CD4-positive, alpha-beta T cell treated with Interferon gamma for 1 hour (primary cell): ENCODE results near the gene NME7.
"Not testable (repeated sequence)": the region's sequence is repeated elsewhere in the genome, so short reads cannot be mapped to it uniquely, and the experiment has no call there.

Experiments used
- DNase-seq: peaks from one replicate; pipeline ENCODE4 v3.0.0-alpha.2; 2020

The NME7 gene

DNA sequence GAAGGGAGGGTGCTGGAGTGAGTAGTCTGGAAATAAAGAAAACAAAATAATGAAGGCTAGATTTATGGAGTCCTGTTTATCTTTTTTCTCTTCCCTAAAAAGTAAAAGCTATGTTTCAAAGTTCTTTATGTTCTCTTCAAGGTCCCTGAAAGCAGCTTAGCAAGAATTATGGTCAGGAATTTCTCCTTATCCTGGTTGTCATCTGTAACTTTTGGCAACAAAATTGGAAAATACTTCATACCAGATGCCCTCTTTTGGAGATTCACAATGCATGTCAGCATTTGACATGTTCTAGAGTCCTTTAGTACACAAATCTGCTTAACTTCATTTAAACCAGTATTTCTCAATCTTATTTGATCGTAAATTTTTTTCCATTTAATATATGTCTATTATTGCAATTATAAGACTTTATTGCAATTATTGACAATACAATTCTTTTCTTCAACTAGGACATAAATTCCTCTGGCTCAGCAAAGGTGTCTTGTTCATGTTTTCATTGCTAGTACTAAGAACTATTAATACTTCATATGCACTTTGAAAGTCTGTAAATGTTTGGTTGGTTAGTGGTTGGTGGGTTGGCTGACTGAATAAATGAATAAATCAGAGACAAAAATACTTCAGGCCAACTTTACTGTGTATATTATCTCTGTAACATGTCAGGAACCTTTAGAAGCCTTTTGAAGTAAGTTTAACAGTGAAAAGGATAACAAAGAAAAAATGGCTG lies 159.6 kb downstream of the NME7 start:
- no peak for DNase-seq

DNA sequence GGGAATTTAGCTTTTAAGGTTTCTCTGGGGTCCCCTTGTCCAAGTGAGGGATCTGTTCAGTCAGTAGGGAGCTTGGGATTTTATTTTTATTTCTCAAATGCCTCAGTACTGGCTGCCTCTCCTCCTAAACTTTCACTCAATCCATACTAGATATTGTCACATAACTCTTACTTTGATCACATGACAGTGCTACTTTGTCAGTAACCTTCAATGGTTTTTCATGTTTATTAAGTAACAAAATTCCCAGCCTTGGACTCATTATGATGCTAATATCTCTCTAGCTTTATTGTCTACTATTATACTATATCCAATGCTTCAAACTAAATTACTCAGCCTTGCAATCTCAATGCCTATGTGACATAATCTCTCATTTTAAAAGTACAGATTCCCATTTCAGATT lies 163.4 kb downstream of the NME7 start:
- no peak for DNase-seq

DNA sequence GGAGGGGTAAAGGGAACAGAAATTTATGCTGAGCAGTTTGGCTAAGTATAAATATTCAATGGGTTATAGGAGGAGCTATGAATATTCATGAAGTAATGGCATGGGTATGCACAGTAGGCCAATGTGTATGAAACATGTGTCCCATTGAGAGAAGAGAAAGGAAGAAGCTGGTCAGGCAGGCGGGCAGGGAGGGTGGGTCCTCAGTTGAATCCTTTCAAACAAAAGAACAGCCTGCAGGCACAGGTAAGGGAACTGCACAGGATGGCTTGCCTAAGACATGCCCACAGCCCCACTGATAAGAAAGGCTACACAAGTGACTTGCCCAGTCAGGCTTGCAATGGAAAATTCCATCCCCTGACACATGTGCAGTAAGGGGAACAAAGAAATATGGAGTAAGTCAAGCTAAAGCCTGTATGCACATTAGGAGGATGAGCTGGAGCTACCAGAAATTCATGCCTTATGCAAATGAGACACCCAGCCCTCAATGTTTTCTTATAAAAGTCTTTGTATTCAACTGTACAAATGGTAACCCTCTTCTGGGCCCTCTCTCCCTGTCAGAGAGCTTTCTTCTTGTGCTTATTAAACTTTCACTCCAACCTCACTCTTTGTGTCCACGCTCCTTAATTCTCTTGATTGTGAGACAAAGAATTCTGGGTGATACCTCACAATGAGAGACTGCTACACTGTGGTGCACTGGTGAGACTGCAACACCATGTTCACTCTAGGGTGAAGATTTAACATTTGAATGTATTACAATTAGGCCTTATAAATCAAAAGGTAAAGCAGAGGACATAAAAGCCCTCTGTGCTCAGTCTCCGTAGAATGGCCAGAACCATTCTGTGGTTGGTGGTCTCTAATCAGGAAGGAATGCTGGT lies 164.6 kb downstream of the NME7 start:
- no peak for DNase-seq

DNA sequence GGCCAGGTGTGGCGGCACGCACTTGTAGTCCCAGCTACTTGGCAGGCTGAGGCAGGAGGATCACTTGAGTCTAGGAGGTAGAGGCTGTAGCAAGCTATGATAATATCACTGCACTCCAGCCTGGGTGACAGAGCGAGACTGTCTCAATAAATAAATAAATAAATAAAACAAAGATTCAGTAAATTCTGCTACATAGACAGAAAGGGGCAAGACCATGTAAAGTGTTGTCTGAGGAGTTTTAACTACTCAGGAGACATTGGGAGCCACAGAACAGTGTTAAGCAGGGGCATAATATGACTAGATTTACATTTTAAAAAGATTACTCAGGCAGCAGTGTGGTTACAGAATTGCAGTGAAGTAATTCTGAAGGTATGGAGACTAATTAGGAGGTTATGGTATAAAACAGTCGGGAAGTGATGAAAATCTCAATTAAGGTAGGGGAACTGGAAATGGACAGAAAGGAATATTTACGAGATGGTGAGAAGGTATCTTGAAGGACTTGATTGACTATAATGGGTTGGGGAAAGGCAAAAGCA lies 166.4 kb downstream of the NME7 start:
- DNase-seq: no peak

DNA sequence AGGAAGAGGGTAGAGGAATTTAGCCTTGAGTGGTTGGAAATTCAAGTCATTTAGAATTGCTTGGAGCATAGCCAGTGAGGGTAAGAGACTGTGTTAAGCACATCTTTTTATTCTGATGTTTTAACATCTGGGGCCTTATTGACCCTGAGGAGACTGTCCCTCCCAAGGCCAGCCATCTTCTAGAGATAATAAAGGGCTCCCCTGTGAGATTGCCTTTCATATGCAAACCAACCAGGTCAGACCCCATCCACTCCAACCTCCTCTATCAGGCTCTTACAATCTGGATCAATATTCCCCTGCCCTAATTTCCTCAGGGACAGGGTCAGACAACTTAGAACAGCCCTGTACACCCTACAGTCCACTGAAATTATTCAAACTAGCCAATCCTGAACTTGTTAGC lies 167.3 kb downstream of the NME7 start:
- DNase-seq: no peak

DNA sequence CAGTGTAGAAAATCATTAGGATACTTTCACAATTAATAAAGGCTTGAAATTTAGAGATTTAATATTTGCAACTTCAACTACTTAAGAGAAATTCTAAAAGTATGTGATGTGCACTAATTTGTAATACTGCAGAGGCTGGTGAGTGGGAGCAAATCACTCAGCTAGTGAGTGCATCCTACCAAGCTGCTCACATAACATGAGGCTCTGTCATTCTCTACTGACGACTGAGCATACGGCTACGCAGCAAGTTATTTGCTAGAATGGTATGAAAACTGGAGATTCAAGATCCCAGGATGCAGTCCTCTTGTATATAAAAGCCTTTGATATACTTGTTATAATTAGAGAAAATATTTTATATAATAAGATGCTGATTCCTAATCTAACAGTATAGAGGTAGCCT lies 171.0 kb downstream of the NME7 start:
- DNase-seq: no peak

DNA sequence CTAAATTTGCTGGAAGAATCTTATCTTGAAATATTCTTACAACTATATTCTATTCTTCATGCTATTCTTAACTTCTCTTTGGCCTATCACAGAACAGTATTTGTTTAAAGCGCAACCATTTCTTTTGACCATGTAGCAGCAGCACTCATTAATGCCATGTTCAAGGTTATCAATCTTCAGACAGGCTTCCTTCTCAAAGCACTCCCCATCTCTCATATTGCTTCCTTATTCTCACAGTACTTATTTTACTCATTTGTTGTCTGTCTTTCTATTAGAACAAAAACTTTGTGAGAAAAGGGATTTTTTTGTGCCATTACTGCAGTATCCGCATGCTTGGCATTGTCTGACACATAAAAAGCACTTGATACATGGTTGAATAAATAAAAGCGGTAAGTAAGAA lies 171.4 kb downstream of the NME7 start:
- DNase-seq: no peak

DNA sequence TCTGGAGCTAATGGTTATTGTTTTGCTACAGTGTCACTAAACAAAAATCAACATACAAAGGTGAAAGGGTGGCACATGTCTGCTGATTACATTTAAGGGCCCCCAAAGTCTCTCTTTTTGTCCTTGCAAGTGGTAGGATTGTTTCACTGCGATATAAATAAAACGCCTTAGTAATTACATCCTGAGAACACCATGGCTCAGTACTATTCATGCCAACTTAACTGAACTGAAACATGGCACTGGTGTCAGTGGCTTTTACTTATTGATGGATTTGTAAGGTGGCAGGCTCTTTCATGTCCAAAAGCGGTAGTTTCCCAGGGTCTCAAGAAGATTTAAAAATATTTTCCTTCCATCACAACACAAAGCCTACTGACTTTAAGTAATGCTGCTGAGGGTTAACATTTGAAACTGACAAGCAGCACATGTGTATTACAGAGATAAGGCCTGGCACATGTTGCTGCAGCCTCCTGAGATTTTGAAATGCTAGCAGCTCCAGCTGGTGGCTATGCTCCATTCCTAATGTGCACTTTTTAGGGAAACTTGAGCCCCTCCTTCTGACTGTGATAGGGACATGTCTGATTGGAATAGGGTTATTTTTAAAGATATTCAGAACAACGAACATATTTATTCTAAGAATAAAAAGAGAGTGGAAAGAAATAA lies 174.3 kb downstream of the NME7 start:
- no peak for DNase-seq

DNA sequence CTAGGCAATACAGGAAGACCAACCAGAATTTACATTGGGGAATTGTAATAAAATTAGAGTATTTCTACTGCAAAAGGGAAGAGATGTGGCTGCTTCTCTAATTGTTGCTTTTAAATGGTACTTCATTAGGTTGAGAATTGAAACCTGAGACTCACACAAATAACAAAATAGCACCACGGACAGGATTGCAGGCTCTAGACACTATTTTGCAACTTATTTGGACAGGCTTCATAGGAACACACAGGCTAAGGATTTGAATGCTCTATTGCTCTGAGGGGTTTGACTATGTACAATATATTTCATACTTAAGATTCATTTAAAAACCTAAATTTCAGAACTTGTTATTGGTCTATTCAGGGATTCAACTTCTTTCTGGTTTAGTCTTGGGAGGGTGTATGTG lies 181.5 kb downstream of the NME7 start:
- no peak for DNase-seq

DNA sequence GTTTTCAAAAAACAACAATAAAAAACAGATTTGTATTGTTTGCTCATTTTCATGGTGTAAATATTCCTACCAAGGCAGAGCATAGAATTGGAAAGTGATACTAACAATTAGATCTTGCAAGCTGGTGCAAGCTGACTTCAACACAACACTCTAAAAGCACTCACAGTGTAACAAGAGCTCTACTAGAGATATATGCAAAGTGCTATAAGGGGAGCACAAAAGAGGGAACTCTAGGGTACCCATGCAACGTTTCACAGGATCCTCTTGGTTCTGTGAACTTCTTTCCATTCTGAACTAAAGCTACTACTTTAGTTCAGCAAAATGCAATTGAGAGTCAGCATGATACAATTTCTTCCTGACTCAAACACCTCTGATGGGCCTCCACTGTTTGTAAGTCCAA lies 182.8 kb downstream of the NME7 start:
- no peak for DNase-seq

DNA sequence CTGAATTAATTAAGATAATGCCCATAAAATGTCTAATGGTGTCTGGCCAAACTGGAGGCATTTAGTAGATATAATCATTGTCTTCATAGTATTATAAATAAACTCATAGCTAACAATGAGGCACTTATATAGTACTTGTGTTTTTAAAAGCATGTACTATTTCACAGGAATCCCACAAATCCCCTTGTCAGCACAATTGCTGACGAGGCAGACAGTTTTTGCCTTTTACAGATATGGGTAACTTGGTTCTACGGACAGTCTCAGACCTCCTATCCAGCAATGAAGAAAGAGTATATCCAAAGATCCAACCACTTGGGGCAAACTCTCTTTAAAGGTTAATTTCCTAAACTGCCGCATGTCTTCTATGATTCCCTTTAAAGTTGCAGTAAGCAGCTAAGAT lies 187.4 kb downstream of the NME7 start:
- DNase-seq: no peak

DNA sequence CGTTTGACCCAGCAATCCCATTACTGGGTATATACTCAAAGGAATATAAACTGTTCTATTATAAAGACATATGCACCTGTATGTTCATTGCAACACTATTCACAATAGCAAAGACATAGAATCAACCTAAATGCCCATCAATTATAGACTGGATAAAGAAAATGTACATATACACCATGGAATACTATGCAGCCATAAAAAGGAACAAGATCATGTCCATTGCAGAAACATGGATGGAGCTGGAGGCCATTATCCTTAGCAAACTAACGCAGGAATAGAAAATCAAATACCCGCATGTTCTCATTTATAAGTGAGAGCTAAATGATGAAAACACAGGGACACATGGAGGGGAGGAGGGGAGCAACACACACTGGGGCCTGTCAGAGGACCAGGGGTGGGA lies 188.2 kb downstream of the NME7 start:
- not testable (repeated sequence) for DNase-seq

DNA sequence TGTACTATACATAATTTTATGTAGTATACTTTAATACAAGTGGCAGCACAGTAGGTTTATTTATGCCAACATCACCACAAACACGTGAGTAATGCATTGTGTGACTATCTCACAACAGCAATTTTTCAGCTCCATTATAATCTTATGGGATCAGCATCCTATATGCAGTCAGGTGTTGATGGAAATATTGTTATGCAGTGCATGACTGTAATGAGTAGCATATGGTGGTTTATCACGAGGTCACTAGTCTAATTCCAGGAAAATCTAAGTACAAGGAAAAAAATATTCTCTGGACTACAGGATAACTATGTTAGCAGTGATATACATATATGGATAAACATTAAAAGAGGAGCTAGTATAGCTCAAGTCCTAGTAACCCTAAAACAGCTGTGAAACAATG lies 192.1 kb downstream of the NME7 start:
- no peak for DNase-seq

DNA sequence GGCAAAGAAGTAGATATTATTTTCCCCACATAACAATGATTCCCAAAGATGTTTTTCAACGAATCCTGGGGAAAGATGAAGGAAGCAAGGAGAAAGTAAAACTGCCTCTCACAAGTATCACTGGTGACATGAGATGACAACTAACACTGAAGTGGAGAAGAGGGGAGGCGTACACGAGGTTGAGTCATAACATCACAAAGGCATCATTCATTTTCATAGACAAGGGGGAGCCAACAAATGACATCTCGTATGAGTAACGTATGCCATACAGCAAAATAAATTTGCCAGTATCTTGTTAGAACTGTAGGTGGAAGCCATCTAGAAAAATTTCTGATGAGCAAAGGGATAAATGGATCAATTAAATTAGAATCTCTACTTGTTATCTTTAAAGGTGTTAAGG lies 204.5 kb downstream of the NME7 start:
- DNase-seq: no peak

DNA sequence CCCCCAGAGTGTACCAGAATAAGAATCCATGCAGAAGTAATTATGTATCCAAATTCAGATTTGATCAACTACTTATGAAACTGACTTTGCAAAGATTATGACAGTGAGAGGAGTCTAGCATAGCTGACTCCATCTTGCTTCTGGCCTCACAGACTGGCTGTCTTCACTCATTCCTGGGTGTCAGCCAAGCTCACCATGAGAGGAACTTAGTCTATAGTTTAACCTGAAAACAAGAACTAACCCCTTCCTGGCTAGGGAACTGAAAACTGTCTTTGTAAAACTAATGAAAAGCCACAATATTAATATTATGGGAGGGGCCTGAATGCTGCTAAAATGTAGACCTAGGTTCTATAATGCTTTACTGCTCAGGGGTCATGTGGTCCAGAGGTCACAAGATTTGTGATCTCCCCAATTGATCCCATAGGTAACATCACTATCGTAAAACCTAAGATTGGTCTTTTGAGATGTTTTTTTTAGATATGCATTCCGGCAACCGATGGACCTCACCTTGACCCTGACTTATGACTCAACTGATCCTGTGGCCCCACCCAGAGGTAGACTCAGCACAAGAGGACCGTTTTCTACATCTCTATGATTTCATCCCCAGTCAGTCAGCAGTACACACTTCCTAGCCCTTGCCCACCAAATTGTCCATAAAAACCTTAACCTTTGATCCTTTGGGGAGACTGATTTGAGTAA lies 206.0 kb downstream of the NME7 start:
- no peak for DNase-seq

DNA sequence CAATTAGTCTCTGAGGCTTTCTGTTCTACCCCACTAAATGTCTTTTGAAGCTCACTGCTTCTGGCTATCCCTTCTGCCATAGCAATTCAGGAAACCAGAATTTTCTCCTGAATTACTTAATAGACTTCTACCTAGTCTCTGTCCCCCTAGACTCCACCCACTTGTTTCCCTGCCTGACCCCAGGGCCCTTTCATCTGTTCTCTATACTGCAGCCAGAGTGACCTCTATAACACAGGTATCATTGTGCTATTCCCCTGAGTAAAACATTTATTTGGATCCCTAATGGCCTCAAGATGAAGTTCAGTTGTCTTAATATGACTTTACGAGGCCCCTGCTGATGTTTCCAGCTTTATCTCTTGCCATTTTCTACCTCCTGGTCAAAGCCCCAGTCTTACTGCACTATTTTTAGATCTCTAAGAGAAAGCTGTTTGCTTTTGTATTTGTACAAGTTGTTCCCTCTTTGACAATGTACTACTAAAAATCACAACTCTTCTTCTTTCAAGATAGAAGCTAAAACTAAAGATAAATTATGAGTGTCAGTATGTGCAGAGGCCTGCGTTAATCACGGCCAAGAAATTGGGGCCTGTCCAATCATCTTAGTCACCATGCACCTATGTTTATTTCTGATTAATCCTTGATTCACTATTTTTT lies 206.6 kb downstream of the NME7 start:
- no peak for DNase-seq

DNA sequence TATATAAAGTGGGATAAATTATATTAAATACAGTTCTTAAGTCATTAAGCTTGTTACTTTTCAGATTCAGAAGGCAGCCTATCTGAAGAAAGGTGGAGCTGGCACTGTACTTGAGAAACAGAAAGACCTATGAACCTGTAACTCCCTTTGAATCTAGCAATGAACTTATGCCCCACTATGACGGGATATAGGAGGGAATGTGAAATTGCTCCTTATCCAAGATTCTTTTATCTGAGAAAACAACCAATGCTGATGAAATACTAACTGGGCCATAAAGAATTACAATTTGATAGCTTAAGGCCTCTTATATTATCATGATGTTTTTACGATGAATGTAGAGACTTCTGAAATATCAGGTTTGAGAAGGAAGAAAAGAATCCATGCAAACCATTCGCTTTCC lies 211.0 kb downstream of the NME7 start:
- DNase-seq: no peak

DNA sequence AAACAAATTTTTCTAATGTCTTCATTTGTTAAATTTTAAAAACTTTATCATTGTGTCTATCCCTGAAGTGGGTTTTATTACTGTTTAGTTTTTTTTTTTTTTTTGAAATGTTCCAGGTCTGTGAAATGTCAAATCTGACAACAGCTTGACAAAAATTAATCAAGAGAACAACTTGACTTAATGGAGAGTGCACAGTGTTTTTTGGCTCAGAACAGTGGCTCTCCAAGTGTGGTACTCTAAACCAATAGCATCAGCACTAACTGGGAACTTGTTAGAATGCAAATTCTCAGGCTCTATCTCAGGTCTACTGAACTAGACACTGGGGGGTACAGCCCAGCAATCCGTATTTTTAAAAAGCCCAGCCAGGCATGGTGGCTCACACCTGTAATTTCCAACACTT lies 211.9 kb downstream of the NME7 start:
- DNase-seq: no peak

DNA sequence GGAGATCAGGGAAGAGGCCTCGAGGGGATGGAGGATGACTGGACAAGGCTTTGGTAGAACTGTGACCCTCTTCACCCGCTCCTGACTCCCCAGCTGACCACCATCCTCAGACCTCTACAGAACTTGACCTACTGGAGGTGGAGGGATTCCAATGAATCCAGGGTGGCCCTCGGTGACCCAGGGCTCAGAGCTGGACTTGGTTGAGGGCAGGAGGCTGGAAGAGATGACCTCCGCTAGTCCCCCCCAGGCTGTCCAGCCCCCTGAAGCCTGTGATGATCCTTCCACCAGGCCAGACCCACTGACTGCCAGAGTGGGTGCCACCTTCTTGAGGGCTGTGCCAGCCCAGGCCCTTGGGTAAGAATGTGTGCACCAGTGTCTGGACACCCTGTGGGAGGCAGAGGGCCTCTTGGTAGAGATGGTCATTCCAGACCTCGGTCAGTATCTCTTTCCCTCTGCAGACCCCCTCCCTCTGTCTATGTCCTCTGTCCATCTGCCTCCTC lies 216.2 kb downstream of the NME7 start:
- no peak for DNase-seq

DNA sequence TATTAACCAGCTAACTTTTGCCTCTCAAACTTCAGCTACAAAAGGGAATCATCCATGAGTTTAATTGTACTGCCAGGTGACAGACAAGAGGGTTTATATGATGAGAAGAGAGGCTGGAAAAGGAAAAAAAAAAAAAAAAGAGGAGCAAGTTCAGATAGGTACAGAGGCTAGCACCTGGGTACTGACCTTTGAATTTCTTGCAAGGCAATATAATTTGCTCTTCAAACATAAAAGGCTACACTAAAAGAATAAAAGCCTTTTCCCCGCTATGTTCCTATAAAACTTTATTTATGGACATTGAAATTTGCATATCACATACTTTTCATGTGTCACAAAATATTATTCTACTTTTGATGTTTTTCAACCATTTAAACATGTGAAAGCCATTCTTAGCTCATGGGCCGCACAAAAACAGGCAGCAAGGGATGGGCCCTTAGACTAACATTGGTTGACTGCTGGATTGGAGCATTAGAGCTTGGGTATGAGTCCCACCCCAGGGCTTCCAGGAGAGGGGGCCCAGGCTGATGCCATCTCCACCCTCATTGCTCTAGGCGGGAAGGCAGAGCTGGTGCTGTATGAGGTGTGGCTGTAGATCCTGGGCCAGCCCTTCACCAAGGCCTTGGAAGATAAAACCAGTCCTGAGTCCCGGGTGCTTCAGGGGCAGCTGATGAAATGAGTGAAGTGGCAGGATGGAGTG lies 216.8 kb downstream of the NME7 start:
- no peak for DNase-seq

DNA sequence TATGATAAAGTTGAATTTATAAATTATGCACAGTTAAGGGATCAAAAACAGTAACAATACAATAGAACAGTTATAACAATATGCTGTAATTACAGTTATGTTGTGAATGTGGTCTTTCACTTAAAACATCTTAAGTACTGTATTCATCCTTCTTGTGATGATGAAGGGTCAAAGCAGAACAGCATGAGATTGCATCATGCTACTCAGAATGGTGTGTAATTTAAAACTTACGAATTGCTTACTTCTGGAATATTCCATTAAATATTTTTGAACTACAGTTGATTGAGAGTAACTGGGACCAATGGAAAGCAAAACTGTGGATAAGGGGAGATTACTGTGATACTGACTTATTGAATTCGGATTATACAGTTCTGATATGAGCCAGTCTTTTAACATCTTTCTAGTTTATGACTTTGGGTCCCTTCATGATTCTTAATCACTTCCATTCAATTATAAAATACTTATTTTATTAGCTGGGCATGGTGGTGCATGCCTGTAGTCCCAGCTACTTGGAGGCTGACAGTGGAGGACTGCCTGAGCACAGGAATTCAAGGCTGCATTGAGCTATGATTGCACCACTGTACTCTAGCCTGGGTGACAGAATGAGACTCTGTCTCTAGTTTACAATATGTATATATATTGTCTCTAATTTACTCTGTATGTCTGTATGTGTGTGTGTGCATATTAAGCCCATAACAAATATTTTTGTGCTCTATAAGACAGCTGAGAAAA lies 217.9 kb downstream of the NME7 start:
- DNase-seq: no peak
